HG03280 (cell line): Measurements from ENCODE around the gene CDH13.

Experiments used
- ATAC-seq: cut with Tn5 transposase; IDR thresholded peaks from one replicate; pipeline ENCODE4 v1.9.1; 2021; ENCODE audit warnings: mild to moderate bottlenecking, moderate library complexity; ENCODE audit not compliant: unreplicated experiment

The CDH13 gene

GRCh38 chr16:82833378-82833993, 206.7 kb downstream of the CDH13 start:
- ATAC-seq: no peak

DNA sequence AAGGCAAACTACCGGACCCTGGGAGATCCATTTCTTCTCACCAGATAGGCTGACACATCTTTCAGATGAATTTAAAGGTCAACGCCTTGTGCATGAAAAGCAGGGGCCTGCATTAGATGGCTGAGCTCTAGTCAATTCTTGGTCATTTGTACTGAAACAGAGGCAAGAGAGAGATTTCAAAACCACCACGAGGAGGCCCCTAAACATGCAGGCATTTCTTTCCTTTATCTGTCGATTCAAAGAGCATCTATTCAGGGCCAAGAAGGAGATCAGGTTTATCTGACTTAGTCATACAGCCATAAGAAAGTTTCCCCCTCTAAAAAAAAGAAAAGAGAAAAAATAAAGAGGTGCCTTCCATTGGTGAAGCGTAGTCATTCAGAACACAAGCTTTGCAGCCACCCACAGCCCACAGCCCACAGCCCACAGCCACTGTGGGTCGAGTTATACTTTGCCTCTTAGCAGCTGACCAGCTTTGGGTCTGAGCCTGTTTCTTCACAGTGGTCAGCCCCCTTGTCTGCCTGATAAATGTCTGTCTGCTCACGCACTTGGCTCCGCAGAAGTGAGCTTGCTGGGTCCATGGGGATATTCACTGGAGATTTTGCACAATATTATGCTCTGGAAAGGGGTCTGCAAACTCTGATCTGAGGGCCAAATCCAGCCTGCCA, 207.5 kb downstream of the CDH13 start:
- ATAC-seq: no peak

DNA sequence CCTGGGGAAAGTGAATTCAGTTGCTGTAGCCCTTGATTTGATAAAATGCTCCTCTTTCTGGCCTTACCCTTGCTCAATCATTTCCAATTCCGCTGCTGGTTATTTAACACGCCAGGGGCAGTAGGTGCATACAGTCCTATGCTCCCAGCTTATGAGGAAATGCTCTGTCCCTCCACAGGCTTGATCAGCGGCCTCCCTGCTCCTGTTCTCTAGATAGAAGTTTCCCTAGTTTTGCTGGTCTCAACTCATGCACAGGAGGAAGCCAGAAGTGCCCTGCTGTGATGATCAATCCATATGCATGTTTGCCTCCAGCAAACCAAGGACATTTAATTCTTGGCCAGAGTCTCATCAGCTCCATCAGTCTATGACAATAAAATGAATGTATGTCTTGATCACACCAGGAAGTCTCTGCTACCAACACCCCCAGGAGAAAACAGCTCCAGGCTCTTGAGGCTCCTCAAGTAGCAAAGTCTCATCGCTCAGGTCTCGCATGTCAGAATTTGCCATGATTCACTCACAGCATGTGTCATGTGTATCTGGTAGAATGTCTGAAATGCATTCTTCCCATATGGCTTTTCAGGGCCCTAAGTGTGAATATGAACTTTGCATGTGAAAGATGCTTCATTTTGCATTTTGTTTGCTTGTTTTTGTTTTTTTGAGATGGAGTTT, 208.9 kb downstream of the CDH13 start:
- ATAC-seq: no peak

DNA sequence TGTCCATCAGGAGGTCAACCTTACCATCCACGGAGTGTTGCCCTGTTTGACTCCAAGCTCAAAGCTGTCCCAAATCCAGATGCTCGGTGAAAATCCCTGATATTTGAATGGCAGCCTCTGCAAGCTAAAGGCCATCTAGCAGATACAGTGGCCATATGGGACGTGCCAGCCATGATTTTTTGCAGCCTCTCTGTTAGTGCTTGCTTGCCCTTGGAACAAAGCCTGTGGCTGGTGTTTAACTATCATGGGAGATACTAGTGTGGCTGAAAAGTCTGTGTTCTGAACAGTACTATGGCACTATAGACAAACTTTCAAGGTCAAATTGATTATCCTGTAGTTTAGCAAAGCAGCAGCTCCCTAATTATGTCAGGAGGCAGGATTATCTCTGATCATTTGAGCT, 214.3 kb downstream of the CDH13 start:
- ATAC-seq: no peak

DNA sequence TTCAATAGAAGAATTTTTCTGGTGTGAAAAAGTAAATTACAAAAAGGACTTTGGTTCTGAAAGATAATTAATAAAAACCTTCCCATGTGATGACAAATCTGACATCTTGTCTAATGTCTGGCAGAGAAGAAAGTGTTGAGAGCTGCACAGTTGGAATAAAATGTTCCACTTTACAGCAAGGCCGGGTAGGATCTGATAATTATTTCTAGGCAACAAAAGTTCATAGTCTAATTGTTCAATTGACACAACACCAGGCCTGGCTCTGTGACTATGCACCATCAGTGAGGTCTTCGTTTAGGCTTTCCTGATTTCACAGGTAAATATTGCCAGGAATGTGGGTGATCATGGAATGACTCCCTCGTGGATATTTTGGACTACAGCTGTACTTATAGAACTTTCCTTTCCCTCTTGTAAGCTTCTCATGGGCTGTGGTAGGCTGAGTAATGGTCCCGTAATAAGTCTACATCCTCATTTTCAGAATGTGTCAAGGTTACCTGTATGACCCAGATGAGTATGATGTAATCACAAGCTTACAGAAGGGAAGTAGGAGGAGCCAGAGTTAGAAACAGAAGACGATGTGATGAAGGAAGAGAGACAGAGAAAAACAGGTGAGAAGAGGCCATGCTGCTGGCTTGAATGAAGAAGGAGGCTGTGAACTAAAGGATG, 217.0 kb downstream of the CDH13 start:
- ATAC-seq: no peak

DNA sequence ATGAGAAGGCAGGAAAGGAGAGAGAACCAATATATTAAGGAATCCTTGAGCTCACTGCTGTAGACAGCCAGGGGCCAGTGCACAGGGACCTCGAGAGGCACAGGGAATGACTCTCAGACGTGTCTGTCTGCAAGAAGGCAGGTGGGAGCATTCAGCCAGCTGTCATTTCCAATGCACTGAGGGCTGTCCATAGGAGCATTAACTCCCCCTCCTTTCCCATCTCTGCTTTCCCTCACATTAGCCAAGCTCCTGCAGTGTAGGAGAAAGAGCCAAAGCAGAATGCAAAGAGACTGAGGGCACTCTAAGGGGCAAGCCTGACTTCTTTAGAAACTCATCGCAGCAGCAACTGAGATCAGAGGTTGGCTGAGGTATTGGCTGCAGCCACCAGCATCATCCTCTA, 218.3 kb downstream of the CDH13 start:
- no peak for ATAC-seq

DNA sequence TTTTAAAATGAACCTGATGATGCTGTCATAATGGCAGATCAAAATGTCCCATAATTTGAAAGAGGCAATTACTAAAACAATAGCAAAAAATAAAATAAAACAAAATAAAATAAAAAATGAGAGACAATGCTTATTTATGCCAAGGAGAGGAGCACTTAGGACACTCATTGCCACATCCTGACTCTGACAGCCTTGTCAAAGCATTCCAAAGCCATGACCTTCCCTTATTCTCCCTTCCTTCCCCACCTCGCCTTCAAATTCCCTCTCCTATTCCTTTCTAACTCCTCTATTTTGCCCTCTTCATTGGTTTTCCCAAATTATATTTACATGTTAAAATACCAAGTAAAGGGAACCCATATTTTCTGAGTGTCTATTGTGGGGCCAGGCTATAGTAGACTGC, 220.0 kb downstream of the CDH13 start:
- ATAC-seq: no peak

DNA sequence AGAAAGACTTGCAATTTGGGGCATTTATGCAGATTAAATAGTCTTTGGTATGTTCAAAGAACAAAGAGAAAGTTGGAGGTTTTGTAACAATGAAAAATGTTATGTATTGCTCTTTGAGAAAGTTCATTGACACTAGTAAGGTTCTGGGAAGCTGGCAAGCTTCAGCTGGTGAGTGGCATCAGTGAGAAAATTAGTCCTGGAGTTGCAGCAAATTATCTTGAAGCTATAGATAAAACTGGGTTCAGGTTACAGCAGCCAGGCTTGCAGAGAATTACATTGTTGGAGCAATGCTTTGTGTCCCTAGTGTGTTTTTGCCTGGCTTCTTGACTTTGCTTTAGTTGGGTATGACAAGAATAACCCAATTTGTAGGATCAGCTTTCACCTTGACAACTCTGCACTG, 221.2 kb downstream of the CDH13 start:
- no peak for ATAC-seq

- ATAC-seq: no peak
These were observed 225.7 kb downstream of the CDH13 start for GRCh38 chr16:82852388-82853008.

- no peak for ATAC-seq
These were observed 228.7 kb downstream of the CDH13 start for GRCh38 chr16:82855471-82855870.

DNA sequence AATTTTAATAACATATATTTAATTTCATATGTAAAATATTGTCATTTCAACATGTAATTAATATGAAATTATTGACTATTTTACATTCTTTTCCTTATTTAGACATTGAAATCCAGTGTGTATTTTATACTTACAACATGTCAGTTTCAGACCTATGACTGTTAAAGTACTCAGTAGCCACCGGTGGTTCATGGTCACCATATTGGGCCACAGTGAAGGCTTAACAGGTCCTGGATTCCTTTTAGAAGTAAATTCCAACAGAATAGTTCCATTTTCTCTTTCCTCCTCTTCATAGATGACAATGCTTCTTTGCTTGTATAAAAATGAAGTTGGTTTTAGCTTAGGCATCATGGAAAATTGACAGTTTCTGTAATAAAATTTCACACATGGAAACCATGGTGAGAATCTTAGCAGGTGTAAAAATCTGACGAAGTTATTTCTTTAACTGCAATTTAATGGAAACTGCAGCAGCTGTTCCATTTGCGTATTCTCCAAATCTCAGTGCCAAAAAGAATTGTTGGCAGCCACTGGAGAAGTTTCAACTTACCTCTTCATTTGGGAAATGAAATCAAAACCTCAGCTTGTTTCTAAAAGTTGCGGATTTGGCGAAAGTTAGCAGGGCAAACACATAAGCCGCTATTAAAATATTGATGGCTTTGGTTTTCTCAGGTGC, 231.1 kb downstream of the CDH13 start:
- ATAC-seq: no peak

DNA sequence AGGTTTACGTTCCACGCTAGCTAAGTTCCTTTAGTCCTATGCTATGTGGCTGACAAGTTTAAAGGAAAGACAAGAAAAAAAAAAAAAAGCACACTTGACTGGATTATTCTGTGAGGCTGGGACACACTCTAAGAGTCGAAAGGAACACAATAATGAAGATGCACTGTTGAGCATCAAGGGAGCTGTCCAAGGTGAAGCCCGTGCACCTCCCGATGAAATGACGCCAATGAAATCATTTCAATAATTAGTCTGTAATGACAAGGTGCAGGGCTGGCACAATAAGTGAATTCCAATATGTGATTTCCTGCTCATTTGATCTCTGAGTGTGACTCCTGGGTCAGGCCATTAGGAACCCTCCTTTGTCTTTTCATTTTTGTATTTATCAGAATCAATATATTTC, 232.9 kb downstream of the CDH13 start:
- ATAC-seq: no peak

GRCh38 chr16:82860071-82860470, 233.3 kb downstream of the CDH13 start:
- no peak for ATAC-seq

DNA sequence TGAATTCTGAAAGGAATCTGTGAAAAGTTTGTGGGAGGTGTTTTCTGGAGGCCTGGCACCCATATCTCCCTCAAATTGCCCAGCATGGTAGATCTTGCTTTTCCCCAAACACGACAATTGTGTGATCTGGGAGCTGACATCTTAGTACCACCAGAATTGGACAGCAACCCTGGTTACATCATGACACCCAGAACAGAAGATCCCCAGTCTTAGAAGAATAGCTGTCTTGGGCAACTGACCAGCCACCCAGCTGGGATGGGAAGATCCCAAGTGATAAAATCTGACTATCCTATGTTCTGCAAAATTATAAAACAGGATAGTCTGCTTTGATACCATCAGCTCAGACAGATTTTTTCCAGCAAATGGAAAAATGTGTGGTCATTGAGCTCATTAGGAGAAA, 235.3 kb downstream of the CDH13 start:
- ATAC-seq: no peak

GRCh38 chr16:82864332-82865040, 237.7 kb downstream of the CDH13 start:
- ATAC-seq: no peak

DNA sequence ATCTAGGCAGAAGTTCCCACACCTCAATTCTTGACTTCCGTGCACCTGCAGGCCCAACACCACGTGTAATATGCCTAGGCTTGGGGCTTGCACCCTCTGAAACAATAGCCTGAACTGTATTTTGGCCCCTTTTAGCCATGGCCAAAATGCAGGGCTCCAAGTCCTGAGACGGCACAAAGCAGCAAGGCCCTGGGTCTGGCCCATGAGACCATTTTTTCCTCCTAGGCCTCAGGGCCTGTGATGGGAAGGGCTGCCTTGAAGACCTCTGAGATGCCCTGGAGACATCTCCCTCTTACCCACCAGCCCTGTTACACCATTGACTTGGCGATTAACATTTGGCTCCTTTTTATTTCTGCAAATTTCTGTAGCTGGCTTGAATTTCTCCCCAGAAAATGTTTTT, 238.6 kb downstream of the CDH13 start:
- ATAC-seq: no peak

- no peak for ATAC-seq
These were observed 240.7 kb downstream of the CDH13 start for GRCh38 chr16:82867485-82867884.

DNA sequence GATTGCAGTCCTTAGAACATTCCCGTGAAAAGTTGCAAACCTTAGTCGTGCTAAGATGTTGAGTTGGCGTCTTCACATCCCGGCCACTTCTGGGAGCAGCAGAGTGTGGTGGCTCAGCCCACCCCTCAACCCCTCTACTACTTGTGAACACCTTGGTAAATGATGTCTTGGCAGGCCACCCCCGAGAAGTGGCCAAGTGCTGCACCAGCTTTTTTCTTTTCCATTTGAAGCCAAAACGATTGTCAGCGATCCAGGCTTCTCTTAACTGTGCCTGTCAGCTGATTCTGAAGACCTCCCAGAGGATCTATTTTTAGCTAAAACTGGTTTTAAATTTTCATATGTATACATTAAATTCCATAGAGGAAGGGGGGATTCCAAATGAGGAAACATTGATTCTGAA, 247.5 kb downstream of the CDH13 start:
- ATAC-seq: no peak

DNA sequence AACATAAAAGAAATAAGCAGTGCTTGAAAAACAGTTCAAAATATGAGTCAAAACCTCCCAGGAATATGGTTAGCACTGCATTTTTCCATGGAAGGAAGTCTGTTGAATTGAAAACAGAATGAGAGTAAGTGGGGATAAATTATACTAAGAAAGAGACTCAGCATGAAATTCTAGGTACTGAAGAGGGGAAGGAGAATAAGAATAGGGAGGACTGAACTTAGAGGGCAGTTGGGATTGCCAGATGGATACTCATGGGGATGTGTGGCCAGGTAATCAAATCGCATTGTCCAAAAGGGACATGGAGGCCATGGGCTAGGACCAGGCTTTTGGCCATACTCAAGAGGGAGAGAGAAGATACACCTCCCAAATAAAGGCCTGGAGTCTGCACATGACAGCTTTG, 247.9 kb downstream of the CDH13 start:
- no peak for ATAC-seq

GRCh38 chr16:82876951-82877350, 250.2 kb downstream of the CDH13 start:
- no peak for ATAC-seq
